GM18517 (cell line): ENCODE data around the gene SDK1.

Experiments used
- ATAC-seq: cut with Tn5 transposase; IDR thresholded peaks from one replicate; pipeline ENCODE4 v1.9.1; 2021; ENCODE audit warnings: mild to moderate bottlenecking, moderate library complexity; ENCODE audit not compliant: unreplicated experiment

The SDK1 gene

DNA sequence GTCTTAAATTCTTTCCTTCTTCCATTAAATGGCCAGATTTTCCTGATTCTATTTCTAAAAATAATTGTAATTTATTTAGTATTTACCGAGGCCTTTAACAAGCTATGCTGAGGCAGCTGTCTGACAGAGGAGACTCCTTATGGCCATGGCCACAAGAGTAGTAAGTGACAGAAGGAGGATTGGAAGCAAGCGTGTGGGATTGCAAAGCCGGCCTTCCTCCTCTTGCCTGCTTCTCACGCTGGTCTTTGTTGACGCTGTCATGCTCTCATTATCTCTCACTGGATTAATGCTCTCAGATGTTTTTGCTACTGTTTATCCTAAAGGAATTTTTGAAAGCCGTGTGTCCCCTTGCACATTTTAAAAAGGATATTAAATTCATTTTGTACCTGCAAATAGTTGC is 546.3 kb downstream of the SDK1 start:
- ATAC-seq = no peak

DNA sequence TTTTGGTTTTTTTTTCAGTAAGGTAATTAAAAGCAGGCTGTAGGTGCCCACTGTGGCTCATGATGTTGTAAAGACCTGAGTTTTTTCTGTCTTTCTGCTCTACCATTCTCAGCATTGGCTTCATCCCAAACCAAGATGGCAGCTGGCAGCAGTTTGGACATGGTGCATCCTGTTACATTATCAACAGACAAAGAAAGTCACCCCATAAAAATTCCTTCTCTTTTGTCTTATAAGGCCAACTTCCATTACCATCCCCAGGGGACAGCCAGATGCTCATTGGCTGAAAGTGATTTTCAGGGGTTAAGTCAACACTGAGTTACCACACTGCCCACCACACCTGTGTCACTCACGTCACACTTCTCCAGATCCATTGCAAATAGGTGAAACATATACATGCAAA is 558.4 kb downstream of the SDK1 start:
- no peak for ATAC-seq

DNA sequence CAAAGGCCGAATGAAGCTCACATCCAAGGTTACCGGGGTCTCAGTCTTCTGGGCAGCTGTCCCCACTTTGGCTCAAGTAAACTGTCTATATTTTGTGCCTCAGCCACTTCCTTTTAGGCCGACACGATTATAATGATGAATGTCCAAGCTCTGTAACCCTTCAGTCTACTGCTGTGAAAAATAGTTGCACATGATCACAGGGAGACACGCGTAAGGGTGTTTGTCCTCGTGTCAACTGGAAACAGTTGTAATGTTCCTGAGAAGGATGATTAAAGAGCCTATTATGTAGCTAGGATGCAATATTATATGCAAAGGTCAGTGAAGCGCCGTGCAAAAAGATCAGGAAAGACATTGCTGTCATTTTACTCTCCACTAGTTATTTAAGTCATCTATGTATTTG is 559.9 kb downstream of the SDK1 start:
- ATAC-seq = no peak

DNA sequence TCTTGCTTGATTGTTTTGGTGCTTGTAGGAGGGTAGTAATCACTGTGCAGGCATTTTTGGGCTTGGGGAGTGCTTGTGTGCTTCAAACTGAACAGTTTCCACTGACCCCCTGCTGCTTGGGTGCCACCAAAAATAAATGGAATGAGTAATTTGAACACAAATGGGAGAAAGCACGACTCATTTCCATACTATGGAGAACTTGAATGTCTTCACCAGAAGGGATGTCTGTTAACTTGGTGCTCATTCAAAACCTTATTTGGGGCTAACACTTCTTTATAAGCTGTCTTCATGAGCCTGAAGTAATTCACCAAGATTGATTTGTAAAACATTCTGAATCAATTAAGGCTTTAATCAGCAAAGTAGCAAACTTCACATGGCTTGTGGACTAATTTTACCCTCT is 560.3 kb downstream of the SDK1 start:
- ATAC-seq = no peak

DNA sequence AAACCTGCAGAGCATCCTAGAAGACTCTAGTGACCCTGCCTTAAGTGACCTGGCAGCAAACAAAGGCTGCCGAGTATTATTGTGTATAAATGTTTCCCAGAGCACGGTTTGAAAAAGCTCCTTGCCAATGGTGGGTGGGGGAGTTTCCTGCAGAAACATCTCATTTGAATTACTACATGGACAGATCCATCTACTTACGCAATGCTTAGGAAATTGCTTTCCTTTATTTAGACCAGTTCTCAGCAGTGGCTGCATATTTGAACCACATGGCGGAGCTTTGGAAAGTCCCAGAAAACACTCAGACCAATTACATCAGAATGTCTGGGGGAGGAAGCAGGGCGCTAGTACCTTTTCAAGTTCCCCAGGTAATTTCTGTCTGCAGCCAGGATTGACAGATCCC is 560.9 kb downstream of the SDK1 start:
- ATAC-seq = no peak

DNA sequence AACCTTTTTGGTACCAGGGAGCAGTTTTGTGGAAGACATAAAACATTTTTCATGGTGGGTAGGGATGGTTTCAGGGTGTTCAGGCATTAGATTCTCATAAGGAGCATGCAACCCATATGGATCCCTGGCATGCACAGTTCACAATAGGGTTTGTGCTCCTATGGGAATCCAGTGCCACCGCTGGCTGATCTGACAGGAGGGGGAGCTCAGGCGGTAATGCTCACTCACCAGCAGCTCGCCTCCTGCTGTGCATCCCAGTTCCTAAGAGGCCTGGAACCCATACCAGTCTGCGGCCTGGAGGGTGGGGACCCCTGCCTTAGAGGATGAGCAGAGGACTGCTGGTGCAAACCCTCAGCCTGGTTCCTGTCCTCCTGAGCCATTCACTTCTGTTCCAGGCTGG is 561.7 kb downstream of the SDK1 start:
- ATAC-seq = no peak

DNA sequence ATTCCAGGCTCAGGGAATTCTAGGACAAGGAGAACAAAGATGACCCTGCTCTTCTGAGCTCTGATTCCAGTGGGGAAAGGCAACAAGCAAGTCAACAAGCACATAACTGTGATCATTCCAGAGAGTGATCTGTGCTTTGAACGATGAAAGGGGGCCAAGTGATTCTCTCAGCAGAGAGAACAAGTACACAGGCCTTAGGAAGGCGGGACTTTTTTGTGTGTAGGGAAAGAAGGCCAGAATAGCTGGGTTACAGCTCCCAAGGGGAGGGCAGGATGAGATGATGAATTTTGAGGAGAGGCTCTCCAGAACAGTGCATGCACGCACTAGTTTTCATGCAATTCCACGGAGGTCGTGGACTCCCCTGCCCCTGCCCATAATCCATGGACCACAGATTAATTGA is 565.2 kb downstream of the SDK1 start:
- ATAC-seq = no peak

DNA sequence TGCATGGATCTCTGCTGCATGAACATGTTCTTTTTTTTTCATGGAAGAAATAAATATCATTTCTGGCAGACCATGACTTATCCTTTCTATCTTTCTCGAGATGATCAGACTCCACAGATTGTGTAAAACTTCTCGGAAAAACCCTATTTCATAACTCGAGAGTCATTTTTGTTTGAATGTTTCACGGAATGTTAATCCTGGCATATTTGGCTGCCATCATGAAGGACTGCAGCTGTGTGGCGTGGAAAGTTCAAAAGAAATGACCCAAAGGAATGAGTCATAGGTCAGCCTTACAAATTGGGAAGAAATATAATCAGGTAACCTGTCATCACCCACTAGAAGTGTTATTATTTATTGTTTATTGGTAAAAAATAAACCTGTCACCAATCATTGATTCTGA is 566.8 kb downstream of the SDK1 start:
- ATAC-seq = no peak

DNA sequence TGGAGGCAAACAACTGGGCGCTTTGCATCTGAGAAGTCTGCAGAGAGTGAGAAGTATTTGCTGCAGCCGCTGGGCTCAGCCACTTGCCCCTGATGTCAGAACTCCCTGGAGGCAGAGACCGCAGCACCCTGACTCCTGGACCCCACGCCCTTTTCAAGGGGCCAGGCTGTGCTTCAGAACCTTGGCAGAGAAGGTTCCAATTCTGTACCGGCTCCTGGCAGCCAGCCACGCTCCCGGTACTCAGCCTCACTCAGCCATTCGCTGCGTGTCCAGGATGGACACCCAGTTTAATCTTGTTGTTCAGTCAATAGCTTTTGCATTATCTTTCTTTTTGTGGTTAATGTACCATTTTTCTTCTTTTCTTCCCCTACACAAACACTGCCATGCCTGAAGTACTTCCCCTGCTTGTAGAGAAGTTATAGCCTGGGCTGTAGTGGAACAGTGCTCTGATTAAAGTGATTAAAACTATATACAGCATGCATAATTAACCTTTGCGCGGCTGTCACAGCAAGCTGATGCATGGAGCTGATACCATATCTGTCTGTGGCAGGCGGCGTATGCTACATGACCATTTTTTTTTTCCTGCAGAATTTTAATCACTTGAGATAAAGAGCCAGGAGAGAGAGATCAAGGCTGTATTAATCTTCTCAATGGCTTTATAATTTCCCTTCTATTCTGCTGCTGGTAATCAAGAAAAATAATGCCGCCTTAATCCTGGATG is 578.5 kb downstream of the SDK1 start:
- no peak for ATAC-seq

DNA sequence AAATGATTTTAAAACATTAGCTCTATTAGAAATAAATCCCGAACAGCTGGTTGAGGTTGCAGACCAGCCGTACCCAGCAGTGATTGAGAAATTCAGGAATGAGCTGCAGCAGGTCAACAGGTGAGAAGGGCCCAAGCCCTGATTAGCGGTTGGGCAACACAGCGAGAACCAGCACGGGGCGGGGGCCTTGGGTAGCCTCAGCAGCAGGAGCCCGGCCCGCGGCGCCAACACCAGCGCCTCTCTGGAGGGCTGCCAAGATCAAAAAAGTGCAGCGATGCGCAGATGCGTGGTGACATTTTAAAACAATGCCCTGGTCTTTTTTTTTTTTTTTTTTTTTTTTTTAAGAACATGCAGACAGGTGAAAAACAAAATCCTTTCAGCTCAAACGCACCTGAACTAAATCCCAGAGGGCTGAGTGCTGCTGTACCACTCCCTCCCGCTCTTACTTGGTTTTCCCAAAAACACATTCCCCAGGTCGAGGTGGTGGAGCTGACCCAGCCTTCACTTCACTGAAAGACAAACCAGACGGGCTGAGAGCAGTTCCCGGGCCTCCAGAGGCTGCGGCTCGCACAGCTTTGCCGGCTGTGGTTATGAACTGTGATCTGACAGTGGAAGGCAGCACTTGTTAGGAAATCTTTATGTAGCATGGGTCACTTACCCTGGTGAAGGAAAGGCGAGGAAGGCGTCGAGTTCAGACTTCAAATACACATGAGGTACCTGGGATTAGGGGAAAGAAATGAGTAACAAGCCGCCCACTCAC is 579.4 kb downstream of the SDK1 start:
- no peak for ATAC-seq

DNA sequence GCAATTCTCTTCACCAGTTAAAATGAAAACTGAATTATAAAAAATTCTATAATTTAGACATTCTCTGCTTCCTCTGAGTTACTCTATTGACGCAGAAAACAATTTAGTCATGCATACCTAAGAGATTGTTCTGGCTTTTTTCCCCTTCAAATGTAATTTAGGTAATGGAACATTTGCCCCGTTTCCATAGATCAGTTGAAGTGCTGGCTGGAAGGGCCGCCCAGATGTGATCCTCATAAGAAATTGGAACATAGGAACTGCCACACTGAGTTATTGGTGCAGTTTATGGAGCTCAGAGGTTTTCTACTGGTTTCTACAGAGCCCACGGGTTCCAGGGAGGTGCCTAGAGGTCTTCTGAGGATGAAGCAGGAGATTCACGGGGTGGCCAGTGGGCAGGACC is 581.7 kb downstream of the SDK1 start:
- ATAC-seq = no peak

DNA sequence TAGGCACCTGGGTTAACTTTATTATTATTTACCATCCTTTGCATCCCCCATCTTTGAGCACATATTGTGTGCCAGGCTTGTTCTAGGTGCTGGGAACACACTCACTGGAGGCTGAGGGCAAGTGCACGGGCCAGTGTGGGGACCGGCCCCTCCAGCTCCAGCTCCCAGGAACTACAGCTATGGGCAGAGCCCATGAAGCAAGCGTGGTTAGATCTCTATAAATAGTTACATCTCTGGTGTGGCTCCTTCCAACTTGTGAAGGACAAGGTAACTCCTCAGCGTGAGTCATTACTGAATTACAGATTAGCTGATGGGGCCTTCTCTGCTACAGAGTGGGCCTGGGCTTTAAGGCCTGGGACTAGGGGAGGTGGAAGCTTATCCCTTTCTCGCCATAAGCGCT is 583.5 kb downstream of the SDK1 start:
- ATAC-seq = no peak

DNA sequence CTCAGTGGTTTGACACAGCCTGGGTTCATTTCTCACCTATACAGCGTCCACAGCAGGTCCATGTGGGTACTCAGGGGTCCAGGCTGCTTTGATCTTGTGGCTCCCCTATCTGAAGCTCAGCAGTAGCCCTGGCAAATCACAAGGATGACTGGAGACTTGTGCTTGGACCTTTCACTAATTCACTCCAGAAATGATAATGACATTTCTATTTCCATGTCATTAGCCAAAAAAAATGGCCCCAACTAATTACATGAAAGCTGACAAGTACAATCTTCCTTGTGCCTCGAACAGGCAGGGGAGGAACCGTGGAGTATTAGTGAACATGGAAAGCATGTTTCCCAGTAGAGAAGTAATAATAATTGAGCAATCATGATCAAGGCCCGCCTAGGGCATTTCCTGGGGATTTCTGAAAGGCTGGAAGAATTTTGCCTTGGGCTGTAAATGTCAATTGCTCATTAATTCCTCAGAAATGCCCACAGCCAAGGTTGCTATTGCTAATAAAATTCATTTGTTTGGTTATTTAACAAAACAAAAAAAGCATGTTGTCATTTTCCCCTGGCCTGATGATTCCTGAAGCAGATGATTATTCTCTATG is 586.1 kb downstream of the SDK1 start:
- ATAC-seq = no peak

DNA sequence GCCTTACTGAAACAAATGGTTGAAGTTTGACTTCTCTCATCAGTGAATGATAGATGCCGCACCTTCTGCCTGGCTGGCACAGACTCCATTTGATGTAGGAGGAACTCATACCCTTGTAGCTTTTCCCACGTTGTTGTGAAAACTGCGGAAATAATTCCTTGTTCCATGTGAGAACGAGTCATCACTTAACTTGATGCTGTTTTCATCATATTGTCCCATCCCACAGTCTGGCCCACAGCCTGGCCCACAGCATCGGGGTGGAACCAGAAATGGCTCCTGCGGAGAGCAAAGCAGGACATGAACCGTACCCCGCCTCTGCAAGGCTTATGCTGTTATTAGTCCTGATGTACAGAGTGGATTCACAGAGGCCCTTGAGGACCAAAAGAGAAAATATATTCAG is 587.0 kb downstream of the SDK1 start:
- no peak for ATAC-seq

DNA sequence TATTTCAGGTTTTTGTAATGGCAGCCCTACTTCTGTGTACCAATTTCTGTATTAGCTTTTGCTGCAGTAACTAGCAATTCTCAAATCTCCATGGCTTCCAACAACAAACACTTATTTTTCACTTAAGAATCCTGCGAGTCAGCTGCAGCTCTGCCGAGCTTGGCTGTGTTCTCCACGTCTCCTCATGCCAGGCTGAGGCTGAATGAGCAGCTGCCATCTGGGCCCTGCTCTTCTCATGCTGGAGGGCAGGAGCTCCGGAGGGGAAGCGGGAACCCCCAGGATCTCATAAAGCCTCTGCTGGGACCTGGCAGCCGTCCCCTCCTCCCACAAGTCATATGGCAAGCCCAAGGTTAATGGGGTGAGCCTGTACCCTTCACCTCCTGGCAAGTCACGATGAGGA is 591.1 kb downstream of the SDK1 start:
- no peak for ATAC-seq

DNA sequence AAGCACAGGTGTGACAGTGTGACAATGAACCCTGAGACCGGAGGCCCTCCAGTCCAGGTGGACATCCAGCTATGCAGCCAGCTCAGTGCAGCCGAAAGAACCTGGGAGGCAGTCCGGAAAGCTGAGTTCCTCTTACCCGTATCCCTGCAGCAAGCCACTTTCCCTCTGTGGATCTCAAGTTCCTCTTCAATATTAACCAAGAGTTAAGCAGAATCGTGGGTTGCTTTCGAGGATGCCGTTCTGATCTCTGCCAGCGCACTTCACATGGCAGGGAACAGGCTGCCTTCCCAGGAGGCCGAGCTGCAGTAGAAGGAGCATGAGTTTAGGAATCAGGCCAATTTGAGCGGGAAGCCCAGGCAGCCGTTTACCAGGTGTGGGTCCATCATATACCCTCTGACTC is 591.6 kb downstream of the SDK1 start:
- ATAC-seq = no peak

DNA sequence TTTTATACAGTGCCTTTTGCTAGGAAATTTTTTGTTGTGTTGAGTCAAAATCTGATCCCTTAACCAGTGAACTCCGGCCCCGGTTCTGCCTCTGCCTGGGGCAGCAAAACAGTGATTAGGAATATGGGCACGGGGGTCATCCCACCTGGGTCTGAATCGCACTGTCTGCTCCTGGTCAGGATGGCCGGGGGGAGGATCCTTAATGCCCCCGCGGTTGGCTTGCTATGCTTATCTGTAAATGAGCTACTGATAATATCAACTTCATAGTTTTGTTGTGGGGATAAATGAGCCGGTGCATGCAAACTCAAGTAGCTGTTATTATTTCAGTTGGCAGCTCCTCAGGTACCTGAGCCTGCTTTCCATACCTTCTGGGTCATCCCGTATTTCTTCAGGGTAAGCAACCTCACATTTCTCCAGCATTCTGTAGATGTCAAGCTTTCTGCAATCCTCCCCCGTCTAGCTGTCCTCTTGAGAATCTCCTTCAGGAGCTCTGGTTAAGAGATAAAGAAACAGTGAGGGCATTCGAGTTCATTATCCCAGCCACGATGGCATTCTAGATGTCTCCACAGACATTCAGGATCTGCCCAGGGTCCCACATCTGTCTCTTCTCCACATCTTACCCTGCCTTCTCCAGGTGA is 592.2 kb downstream of the SDK1 start:
- no peak for ATAC-seq

DNA sequence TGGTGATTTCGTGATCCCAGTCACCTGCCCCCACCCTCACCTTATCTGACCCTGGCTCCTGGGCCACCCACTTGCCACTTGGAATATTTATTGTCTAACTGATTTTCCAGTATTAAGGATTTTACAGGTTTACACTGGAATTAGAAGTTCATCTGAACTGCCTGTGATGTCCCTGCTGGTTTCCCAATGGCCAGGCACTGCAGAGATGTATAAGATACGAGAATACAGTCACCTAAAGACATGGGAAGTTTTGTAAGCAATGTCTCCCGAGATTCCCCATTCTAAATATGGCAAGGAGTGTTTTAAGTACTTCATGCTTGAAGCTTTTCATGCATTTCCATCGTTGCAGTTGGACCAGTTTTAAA is 592.7 kb downstream of the SDK1 start:
- ATAC-seq = no peak

DNA sequence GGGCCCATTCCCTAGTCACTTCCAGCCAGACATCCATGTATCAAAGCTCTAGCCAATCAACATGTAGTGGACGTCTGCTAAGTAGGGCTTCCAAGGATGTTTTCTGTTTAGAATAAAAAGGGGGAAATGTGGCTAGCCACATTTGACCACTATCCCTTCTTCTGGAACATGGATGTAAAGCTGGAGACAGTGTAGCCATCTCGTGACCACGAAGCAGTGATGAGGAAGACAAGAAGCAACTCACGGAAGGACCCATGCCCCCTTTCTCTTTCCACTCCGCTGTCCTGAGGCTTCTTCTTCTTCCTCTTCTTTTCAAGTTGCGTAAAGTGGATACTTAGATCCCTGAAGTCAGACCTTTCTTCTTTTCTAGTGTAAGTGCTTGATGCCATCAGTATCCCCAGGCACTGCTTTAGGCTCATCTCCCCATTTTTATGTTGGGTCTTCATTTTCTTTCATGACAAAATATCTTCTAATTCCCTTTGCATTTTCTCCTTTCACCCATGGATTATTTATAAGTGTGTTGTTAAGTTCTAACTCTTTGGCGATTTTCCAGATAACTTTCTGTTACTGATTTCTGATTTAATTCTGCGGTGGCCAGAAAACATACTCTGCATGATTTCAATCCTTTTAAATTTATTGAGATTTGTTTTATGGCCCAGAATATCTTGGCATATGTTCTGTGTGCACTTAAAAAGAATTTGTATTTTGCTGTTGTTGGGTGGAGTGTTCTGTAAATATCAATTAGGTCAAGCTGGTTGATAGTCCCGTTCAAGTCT is 594.5 kb downstream of the SDK1 start:
- no peak for ATAC-seq

DNA sequence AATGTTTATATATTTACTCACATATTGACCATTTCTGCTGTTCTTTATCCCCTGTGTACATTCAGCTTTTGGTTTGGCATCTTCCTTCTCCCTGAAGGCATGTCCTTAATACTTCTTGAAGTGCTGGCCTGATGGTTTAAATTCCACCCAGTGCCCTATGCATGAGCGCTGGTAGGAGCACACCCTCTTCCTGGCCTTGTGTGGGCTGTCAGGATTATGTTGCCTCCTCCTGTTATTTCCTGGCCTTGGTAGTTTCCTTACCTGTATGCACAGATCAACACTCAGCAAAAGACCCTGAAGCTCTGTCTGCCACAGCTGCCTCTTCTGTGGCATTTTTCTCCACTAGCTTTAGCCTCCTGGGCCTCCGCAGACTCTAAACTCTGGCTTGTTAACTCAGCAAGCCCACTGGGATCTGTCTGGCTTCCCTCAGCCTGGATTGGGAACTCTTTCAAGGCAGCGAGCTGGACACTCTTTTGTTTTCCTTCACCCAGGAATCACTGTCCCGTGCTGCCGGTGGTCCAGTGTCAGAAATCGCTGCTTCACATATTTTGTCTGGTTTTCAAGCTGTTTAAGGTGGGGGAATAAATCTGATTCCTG is 595.2 kb downstream of the SDK1 start:
- no peak for ATAC-seq
